Measurements from ENCODE around the gene APOA1. TPM values are rescaled to one million over a fixed set of nuclear protein-coding genes. Genes with fewer than 3 reads are reported as not detected.
"Not testable (repeated sequence)": the region's sequence is repeated elsewhere in the genome, so short reads cannot be mapped to it uniquely, and the experiment has no call there.

APOA1 gene
- total RNA-seq, 1 donor from 2014 or later, result 0.18 TPM

DNA sequence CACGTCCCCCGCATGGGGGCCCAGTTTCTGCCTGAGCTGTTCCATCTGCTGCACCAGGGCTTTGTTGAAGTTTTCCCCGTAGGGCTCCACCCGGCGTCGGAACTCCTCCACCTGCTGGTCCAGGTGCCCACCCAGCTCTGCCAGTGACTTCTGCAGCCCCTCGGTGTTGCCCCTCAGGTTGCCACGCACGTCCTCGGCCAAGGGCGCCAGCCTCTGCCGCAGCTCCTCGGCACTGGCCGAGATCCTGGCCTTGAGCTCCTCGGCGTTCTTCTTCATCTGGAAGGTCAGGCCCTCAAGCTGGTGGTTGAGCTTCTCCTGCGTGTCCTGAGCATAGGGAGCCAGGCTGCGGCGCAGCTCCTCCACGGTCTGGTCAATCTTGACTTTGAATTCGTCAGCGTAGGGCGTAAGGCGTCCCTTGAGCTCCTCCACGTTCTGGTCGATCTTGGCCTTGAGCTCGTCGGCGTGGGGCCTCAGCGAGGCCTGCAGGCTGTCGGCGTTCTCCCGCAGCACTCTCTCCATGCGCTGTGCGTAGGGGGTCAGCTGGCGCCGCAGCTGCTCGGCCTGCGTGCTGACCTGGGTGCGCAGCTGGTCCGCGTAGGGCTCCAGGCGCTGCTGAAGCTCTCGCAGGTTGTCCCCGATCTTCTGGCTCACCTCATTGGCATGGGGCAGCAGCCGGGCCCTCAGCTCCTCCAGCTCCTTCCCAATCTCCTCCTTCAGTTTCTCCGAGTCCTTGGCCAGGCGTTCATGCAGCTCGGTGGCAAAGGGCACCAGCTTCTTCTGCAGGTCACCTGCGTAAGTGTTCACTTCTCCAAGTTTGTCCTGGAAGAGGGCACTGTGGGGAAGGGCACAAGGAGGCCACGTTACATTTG is 16.1 kb downstream of the APOA1 start:
- intact Hi-C loops (cut with micrococcal nuclease), result no loop called here

DNA sequence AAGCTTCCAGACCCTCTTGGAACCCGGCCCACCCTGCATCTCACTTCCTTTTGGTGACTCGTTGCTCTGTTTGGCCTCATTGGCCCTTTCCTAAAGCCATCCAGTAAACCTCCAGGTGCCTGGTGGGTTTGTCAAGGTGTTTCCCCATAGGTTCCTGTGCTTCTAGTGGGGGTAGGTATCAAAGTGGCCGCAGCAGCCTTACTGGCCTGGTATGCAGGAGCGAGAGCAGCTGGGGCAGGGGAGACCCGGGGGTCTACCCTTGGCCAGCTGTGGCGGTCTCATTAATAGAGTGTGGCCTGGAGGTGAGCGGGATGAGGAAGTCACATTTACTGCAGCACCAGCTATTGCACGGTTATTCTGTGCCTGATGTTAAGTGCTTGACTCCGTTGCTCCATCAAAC is 18.4 kb downstream of the APOA1 start:
- intact Hi-C loops (cut with micrococcal nuclease), result no loop called here

DNA sequence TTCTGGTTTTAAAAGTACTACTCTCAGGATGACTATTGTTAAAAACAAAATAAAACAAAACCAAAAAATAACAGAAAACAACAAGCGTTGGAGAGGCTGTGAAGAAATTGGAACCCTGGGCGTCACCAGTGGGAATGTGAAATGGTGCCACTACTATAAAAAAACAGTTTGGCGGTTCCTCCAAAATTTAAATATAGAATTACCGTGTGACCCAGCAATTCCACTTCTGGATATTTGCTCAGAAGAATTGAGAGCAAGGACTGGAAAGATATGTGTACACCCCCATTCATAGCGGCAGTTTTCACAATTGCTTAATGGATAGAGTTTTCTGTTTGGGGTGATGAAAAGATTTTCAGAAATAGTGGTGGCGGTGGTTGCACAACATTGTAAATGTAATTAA is 22.9 kb downstream of the APOA1 start:
- intact Hi-C loops (cut with micrococcal nuclease), result no loop called here

DNA sequence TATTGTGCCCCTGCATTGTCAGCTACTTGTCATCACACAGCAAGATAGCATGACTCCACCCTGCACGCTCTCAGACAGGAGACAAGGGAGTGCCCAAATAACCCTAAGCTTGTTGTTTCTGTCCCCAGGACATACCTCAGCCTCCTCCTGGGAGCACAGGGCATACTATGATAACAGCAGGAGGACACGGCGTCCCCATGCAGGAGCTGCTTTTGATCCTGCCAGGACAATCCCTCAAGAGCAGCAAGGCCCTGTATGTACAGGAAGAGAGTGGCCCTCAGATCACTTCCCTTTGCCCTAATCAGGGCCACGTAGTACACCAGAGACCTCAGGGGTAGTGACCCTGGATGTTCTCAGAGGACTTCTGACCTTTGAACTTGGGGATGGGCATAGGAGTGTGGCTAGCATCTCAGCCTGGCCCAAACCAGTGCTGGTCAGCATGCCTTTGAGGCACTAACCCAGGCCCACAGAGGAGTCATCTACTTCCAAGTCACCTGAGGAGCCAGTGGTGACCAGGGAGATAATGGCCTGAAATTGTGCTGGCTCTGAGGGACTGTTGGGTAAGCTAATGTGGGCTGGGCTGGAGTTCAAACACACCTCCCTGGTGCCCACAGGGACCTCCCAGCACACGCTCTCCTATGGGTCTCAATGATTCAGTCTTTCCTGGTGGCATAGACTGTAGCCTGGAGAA is 23.5 kb downstream of the APOA1 start:
- intact Hi-C loops (cut with micrococcal nuclease), result no loop called here

DNA sequence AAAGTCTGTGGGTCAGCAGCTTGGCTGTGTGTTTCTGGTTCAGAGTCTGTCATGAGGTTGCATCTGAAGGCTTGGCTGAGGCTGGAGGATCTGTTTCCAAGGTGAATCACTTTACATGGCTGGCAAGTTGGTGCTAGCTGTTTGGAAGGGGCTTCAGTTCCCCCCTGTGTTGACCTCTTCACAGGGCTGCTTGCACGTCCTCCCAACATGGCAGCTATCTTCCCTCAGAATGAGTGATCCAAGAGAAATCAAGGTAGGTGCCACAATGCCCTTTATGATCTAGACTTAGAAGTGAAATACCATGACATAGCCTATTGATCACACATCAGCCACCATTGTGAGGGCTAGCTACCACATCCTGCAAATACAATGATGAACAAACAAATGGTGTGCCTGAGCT is 24.3 kb downstream of the APOA1 start:
- intact Hi-C loops (cut with micrococcal nuclease), result no loop called here

DNA sequence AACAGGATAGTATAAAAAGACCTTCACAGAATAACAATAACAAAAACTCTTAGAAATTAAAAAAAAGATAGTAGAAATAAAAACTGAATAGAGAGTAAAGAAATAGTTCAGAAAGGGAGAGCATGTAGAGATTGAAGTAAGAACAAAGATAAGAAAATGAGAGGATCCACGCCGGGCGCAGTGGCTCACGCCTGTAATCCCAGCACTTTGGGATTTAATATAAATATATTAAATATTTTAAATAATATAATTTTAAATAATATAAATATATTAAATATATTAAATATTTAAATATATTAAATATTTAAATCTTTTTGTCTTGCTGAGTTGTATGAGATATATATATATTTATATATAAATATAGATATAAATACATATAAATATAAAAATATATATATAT is 25.3 kb downstream of the APOA1 start:
- intact Hi-C loops (cut with micrococcal nuclease), result no loop called here

DNA sequence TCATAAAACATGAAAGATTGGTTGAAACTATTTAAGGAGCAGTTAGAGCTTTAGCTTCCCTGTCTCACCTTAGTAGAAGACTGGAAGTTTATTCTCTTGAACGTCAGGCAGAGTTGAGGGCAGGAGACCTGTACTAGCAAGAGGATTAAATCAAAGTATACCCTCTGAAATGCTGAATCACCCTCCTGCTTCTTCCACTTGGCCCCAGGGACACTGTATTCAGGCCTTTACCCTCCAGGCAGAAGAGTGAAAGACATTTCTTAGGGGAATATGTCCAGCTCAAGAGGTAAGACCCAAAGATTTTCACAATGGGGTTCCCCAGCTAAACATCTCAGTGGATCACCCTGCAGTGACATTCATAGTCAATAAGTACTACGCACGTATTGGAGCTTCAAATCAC is 26.2 kb downstream of the APOA1 start:
- intact Hi-C loops (cut with micrococcal nuclease), result no loop called here

DNA sequence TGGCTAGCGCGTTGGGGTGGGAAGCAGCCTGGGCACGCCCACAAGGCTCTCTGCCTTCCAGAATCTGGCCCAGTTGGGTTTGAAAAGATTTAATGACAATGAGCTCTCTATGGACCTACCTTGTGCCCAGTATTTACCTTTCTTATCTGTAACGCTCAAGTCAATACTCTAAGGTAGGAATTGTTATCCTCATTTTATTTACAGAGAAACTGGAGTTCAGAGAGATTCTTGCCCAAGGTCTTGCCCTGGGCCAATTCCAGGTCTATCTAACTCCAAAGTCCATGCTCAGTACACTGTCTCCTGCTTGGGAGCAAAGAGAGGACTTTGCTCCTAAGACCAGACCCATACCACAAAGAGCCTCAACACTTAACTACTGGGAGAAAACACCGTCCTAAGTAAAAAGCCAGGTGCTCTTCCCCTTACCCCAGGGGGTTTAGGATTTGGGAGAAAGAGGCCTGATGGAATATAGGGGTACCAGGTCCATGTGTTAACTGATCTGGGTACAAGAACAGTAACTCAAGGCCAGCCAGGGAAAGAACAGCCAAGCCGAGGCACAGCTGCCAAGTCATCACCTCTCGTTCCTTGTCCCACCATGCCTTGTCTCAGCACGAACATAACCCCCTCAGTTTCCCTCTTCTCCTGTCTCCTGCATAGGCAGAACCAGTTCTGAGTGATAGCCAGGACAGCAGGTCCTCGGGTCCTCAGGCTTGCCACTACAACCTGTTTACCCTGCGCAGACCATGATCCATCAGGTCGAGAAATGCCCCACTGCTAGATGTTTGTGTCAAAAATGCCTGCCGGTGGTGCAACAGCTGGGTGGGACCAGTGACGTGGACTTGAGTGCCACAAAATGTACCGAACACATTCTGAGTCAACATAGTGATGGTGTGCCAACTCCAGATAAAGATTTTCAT is 28.9 kb downstream of the APOA1 start:
- intact Hi-C loops (cut with micrococcal nuclease), result no loop called here

DNA sequence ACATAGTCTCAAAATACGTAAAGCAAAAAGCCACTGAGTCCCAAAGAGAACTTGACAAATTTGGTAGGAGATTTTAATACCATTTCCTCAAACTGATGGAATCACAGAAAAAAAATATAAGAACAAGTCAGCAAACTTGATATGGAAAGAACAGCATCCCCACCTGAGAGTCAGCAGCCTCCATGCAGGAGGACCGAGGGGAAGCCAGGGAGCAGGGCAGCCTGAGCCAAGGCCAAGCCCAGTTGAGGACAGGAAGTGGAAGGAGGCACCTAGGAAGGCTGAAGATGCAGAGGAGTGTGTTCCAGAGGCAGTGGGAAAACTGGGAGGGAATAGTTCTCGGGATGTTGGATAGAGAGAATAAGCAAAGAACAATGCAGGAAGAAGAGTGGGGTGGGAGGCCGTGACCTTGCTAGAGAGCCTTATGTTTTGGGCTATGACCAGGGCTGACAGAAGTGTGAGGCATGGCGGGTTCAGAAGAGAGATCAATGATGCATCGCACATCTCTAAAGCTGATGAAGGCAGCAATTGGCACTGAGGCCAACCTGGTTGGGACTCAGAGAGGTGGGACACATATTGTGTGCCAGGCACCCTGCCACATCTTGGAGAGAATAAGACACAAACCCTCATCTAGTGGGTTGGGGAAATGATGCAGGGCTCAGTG is 29.7 kb downstream of the APOA1 start:
- intact Hi-C loops (cut with micrococcal nuclease), result no loop called here

DNA sequence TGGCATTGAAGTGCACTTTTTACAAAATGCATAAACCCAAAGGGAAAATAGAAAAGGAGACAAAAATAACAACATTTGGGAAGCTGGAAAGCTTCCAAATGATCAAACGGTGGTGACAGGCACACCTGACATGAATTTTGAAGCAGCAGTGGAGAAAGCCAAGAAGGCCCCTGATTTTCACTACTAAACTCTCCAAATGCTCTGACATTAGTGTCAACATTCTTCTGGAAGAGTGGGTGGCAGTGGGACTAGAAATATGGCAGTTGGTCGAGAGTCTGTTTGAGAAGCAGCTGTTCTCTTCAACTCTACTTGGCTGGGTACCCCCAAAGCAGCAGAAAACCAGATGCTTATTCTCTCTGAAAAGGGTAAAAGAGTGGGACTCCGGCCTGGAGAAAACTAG is 33.4 kb downstream of the APOA1 start:
- intact Hi-C loops (cut with micrococcal nuclease), result no loop called here

DNA sequence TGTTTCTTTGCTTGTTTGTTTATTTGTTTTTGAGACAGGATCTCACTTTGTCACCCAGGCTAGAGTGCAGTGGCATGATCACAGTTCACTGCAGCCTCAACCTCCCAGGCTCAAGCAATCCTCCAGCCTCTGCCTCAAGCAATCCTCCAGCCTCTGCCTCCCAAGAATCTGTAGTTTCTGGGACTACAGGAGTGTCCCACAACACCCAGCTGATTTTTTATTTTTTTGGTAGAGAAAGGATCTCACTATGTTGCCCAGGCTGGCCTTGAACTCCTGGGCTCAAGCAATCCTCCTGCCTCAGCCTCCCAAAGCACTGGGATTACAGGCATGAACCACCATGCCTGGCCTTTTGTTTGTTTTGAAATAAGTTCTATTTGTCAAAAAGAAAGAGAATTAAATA is 35.8 kb downstream of the APOA1 start:
- intact Hi-C loops (cut with micrococcal nuclease), result not testable (repeated sequence)

DNA sequence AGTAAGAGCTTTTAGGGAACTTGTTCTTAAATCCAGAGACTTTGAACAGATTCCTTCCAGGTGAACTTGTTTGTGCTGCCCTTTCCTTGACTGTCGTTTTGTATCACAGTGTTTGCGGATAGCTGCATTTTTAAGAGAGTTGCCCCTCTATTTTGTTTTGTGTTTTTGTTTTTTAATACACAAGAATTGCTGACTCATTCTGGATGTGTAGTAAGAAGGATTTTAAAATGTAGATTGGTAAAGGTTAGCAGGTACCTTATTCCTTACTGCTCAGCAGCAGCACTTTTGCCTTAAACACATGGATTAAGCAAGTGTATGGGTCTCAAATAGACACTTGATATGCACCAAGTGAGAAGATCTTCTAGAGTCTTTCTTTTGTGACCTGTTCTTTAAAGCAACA is 36.8 kb downstream of the APOA1 start:
- intact Hi-C loops (cut with micrococcal nuclease), result no loop called here

DNA sequence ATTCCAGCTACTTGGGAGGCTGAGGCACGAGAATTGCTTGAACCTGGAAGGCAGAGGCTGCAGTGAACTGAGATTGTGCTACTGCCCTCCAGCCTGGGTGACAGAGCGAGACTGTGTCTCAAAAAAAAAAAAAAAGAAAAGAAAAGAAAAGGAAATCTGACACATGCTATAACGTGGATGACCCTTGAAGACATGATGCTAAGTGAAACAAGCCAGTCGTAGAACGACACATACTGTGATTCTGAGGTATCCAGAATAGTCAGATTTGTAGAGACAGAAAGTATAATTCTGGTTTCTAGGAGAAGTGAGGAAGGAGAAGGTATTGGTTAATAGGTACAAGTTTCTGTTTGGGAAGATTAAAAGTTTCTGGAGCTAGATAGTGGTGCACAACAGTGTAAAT is 39.1 kb downstream of the APOA1 start:
- intact Hi-C loops (cut with micrococcal nuclease), result no loop called here

DNA sequence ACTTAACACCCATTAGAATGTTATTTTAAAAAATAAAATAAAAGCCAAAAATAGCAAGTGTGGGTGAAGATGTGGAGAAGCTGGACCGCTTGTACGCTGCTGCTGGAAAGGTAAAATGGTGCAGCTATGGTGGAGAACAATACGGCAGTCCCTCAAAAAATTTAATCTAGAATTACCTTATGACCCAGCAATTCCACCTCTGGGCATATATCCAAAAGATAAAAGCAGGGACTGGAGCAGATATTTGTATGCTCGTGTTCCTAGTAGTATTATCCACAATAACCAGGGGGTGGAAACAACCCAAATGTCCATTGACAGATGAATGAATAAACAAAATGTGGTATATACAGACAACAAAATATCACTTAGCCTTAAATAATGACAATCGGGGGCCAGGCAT is 39.6 kb downstream of the APOA1 start:
- intact Hi-C loops (cut with micrococcal nuclease), result no loop called here

DNA sequence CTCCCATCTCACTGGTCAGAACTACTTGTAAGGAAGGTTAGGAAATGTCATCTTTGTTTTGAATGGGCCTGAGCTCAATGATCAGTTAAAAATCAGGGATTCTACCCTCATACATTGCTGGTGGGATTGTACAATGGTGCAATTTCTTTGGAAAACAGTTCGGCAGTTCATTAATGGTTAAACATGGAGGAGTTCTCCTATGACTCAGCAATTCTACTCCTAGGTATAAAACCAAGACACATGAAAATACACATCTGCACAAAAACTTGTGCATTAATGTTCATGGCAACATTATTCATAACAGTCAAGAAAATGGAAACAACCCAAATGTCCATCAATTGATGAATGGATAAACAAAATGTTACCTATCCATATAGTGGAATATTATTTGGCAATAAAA is 40.9 kb downstream of the APOA1 start:
- intact Hi-C loops (cut with micrococcal nuclease), result no loop called here

DNA sequence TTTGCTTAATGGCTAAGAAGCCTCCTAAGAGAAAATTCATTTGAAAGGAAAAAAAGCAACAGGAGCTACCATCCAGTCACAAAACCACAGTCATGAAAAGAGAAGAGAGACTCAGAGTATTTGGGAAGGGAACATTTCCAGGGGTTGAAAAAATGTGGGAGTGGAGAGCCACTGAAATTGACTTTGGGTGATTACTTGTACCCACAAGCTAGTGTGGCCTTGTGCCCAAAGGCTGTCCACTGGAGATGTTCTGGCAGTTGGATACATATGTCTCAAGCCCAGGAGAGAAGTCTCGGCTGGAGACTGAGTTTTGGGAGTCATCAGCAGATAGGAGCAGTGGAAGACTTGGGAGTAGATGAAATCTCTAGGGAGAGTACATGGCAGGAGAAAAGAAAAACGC is 42.6 kb downstream of the APOA1 start:
- intact Hi-C loops (cut with micrococcal nuclease), result no loop called here

DNA sequence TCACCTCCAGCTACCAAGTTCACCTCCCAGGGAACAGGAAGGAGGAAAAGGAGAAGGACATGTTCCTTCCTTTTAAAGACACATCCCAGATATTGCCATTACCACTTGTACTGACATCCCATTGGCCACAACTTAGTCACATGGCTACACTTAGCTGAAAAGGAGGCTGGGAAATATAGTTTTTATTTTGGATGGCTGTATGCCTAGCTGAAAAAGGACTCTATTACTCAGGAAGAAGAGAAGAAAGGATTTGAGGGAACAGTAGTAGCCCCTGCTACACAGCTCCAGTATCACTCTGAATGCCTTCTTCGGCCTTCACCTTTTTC is 43.7 kb downstream of the APOA1 start:
- intact Hi-C loops (cut with micrococcal nuclease), result no loop called here

DNA sequence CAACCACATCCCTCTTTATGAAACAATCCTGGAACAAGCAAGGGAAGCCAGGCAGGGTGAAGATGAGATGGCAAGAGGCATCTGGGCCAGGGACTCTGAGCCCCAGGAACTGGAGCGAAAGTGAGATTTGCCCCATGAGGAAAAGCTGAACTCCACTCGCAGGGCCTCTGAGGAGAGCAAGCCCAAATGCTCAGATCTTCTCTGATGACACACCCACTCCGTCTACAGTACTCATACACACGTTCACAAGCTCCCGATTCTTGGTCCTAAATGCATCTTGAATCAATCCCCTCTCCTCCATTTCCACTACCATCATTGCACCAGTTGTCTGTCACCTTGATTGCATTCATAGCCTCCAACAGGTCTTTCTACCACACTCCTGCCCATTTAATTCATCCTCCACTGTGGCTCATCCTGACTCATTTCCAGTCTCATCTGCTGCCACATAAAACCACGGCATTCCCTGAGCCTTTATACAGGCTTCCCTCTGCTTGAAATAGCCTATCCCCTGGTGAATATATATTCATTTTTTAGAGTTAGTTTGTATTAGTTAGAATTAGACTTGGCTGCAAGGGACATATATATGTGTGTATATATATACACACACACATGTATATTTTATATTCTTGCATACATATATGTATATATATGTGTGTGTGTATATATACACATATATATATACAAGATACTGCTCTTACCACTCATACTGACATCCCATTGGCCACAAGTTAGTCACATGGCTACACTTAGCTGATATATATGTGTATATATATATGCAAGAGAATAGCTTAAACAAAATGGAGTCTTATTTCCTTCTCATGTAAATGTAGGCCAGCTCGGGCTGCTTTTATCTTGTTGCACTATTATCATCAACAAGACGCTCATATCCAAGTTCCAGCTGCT is 44.3 kb downstream of the APOA1 start:
- intact Hi-C loops (cut with micrococcal nuclease), result no loop called here

DNA sequence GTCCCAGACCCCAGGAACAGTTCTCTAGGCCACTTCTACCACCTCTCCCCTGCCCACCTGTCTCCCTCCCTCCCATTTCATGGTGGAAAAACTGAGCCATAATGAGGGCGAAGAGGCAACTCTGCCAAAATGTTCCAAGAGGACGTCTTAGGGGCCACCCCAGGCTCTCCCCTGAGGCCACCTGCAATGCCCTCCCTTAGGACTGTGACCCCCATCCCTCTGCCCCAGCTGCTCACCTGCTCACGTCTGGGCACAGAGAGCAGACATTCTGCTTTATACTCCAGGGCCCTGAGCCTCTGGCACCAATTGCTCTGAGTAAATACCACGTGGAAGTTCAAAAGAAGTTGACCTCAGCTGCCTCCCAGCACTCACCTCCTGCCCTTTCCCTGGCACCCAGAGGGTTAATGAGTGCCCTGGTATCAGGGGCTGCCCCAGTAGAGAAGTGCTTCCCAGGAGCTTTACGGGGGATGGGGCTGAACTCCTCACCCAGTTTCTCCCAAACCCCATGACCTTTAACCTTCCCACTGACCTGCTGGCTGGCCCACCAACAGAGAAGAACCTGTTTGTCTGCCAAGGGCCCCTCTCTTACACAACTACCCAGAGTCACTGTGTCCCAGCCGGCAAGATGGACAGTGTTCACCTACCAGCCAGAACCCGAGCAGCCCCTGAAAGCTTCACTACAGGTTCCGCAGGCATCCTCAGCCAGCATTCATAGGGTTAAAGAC is 45.1 kb downstream of the APOA1 start:
- intact Hi-C loops (cut with micrococcal nuclease), result no loop called here

DNA sequence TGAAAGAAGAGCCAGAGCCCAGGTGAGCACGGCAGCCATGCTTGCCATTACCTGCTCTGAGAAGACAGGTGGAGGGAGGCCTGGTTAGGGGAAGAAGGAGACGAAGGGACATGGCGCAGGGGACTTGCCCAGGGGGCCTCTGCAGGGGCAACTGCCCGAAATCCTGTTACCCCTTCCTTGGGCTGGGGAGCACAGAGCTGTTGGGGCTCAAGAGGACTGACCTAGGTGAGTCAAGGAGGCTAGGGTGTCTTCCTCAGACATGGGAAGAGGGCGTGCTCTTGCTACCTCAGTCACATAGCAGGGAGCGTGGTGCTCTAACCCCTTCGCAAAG is 45.6 kb downstream of the APOA1 start, which contains the start of gene APOA5:
APOA5 (minus strand) TSS at position 67 of the 331 bp plus-strand sequence; CDS start at position 48, 19 bp downstream.
- intact Hi-C loops (cut with micrococcal nuclease), result loop anchor here (1.0 to 2.0 kb wide), 3 partner anchors 45 to 315 kb away; no protein-coding TSS in a partner anchor

All from T-helper 2 cell treated with Interferon-gamma antibody and Interleukin-4, amounts not matched to agents 100 ng/mL and 5 ng/mL, for 36 hours (primary cell).